GM19238 (cell line): ENCODE data around the gene LRP6.
"Not testable (repeated sequence)": the region's sequence is repeated elsewhere in the genome, so short reads cannot be mapped to it uniquely, and the experiment has no call there.

ENCODE experiments used
- DNase-seq: peaks from one replicate; pipeline ENCODE4 v3.0.0; 2011; ENCODE audit warnings: low spot score; ENCODE audit not compliant: insufficient read length

LRP6 gene

GRCh38 chr12:12182703-12183365 lies 84.0 kb downstream of the LRP6 start:
- no peak for DNase-seq

- DNase-seq: no peak
These were observed 85.3 kb downstream of the LRP6 start for GRCh38 chr12:12181511-12181910.

- no peak for DNase-seq
These were observed 86.3 kb downstream of the LRP6 start for GRCh38 chr12:12180575-12180974.

- DNase-seq: no peak
These were observed 86.7 kb downstream of the LRP6 start for GRCh38 chr12:12180136-12180535.

GRCh38 chr12:12178559-12178958 lies 88.3 kb downstream of the LRP6 start:
- no peak for DNase-seq

GRCh38 chr12:12176402-12176801 lies 90.4 kb downstream of the LRP6 start:
- DNase-seq: peak; percentile 7

GRCh38 chr12:12171991-12172511 lies 94.8 kb downstream of the LRP6 start:
- peak; percentile 6 for DNase-seq

GRCh38 chr12:12167847-12168246 lies 99.0 kb downstream of the LRP6 start:
- no peak for DNase-seq

- DNase-seq: no peak
These were observed 100.1 kb downstream of the LRP6 start for GRCh38 chr12:12166751-12167150.

GRCh38 chr12:12159988-12160387 lies 106.9 kb downstream of the LRP6 start:
- no peak for DNase-seq

GRCh38 chr12:12158858-12159257 lies 108.0 kb downstream of the LRP6 start:
- no peak for DNase-seq

- no peak for DNase-seq
These were observed 109.4 kb downstream of the LRP6 start for GRCh38 chr12:12157424-12157823.

GRCh38 chr12:12156828-12157227 lies 110.0 kb downstream of the LRP6 start:
- no peak for DNase-seq

- no peak for DNase-seq
These were observed 110.7 kb downstream of the LRP6 start for GRCh38 chr12:12156116-12156515.

- no peak for DNase-seq
These were observed 113.2 kb downstream of the LRP6 start for GRCh38 chr12:12153596-12153995.

- no peak for DNase-seq
These were observed 119.7 kb downstream of the LRP6 start for GRCh38 chr12:12147111-12147510.

- DNase-seq: not testable (repeated sequence)
These were observed 122.3 kb downstream of the LRP6 start for GRCh38 chr12:12144531-12144930.

GRCh38 chr12:12141000-12141399 lies 125.8 kb downstream of the LRP6 start:
- no peak for DNase-seq

- DNase-seq: no peak
These were observed 128.4 kb downstream of the LRP6 start for GRCh38 chr12:12138203-12139154.

- DNase-seq: no peak
These were observed 133.1 kb downstream of the LRP6 start for GRCh38 chr12:12133785-12134184.

GRCh38 chr12:12133259-12133658 lies 133.6 kb downstream of the LRP6 start:
- DNase-seq: no peak

- no peak for DNase-seq
These were observed 138.2 kb downstream of the LRP6 start for GRCh38 chr12:12128670-12129069.
